ENCODE results near the gene SPINDOC.
"Not testable (repeated sequence)": the region's sequence is repeated elsewhere in the genome, so short reads cannot be mapped to it uniquely, and the experiment has no call there.

SPINDOC gene

GRCh38 chr11:63791495-63792167 is 21.6 kb upstream of the SPINDOC start:
- no peak for DNase-seq (ENCODE audit: low read depth)

DNA sequence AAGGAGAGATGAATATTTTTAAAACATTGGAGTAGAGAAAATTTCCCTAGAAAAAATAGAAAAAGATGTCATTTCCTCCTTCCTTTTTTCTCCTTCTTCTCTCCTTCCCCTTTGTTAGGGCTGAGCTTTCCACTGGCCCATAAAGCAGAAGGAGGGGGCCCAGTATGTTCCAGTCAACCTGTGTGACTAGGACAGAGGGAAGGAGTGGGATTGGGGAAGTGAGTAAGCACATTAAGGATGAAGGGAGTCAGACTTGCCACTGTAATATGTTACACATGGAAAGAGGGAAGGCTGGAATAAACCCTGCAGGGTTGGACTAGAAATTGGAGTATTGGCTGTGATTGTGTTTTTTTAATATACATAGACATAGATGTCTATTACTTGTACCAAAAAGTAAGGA is 20.1 kb upstream of the SPINDOC start:
- DNase-seq (ENCODE audit: low read depth) = no peak

GRCh38 chr11:63795066-63795465 is 18.2 kb upstream of the SPINDOC start:
- no peak for DNase-seq (ENCODE audit: low read depth)

- no peak for DNase-seq (ENCODE audit: low read depth)
Observed at GRCh38 chr11:63800921-63801320, 12.3 kb upstream of the SPINDOC start.

- DNase-seq (ENCODE audit: low read depth) = no peak
Observed at GRCh38 chr11:63802637-63803414, 10.4 kb upstream of the SPINDOC start.

DNA sequence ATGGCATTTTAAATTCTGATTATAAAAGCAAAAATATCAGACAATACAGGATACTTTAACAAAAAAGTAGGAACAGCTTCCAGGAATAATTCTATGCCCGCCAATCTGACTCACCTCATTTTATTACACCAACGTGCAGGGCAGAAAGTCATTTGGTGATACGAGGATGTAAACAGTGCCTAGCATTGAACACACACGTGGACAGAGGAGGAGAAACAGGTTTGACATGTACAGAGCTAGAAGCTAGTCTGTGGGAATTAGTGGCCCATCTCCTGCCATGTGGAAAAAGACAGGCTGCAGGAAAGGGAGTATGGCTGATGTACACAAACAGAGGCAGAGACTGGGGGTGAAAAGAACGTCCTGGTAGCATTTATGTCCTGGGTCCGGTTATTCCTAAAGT is 9.0 kb upstream of the SPINDOC start:
- DNase-seq (ENCODE audit: low read depth) = no peak

DNA sequence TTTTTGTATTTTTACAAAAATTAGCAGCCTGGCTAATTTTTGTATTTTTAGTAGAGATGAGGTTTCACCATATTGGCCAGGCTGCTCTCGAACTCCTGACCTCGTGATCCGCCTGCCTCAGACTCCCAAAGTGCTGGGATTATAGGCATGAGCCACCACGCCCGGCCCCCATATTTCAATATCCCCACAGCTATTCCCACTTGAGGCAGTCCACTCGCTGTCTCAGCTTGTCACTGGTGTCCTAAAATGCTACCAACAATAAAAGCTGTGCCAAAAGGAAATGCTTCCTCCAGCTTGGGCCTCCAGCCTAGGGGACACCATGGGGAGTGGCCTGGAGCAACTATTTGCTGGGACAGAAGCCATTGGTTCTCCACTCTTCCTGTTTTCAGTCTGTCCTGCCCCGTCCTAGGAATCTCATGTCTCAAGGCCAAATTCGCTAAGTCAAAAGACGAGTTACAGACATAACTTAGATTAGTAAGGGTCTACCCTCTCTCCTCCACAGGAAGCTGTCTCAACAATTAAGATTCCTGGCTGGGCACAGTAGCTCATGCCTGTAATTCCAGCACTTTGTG is 7.3 kb upstream of the SPINDOC start:
- DNase-seq (ENCODE audit: low read depth) = no peak

DNA sequence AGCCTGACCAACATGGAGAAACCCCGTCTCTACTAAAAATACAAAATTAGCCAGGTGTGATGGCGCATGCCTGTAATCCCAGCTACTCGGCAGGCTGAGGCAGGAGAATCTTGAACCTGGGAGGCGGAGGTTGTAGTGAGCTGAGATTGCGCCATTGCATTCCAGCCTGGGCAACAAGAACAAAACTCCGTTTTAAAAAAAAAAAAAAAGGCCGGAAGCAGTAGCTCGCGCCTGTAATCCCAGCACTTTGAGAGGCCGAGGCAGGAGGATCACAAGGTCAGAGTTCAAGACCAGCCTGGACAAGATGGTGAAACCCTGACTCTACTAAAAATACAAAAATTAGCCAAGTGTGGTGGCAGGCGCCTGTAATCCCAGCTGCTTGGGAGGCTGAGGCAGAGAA is 2.9 kb upstream of the SPINDOC start:
- not testable (repeated sequence) for DNase-seq (ENCODE audit: low read depth)

GRCh38 chr11:63811522-63811921 is 1.7 kb upstream of the SPINDOC start:
- no peak for DNase-seq (ENCODE audit: low read depth)

- DNase-seq (ENCODE audit: low read depth) = no peak
Observed at GRCh38 chr11:63813563-63814382, 517 bp downstream of the SPINDOC start.

DNA sequence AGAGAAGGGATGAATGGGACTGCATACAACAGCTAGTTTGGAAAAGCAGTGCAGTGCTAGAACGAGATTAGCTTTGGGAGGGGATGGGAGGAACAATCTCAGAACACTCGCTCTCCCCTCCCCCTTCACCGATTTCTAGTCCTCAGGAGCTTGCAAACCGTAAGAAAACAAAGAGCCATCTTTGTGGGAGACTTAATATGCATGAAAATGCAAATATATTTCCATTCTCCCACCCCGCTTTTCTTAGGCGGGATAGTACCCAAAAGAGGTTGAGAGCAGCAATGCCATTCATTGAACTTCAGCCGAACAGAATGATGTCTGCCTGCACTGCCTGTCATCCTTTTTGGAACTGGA is 1.1 kb downstream of the SPINDOC start:
- no peak for DNase-seq (ENCODE audit: low read depth)

GRCh38 chr11:63816166-63816565 is 2.9 kb downstream of the SPINDOC start:
- no peak for DNase-seq (ENCODE audit: low read depth)

- no peak for DNase-seq (ENCODE audit: low read depth)
Observed at GRCh38 chr11:63816732-63817131, 3.5 kb downstream of the SPINDOC start.

GRCh38 chr11:63817758-63818498 is 4.7 kb downstream of the SPINDOC start:
- DNase-seq (ENCODE audit: low read depth) = no peak

DNA sequence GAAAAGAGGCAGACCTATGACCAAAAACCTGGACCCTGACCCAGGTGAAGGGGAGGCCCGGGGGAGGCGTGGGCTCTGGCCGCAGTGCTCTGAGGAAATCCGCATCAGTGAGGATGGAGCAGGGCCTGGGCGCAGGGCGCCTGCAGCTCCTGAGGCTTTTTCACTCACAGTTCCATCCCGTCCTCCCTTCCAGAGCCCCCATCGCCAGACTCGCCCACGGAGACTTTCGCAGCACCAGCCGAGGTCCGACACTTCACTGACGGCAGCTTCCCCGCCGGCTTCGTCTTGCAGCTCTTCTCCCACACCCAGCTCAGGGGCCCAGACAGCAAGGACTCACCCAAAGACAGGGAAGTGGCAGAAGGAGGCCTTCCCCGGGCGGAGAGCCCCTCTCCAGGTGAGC is 5.4 kb downstream of the SPINDOC start:
- DNase-seq (ENCODE audit: low read depth) = no peak

- DNase-seq (ENCODE audit: low read depth) = no peak
Observed at GRCh38 chr11:63821411-63821810, 8.2 kb downstream of the SPINDOC start.

GRCh38 chr11:63826471-63827190 is 13.4 kb downstream of the SPINDOC start:
- DNase-seq (ENCODE audit: low read depth) = no peak

DNA sequence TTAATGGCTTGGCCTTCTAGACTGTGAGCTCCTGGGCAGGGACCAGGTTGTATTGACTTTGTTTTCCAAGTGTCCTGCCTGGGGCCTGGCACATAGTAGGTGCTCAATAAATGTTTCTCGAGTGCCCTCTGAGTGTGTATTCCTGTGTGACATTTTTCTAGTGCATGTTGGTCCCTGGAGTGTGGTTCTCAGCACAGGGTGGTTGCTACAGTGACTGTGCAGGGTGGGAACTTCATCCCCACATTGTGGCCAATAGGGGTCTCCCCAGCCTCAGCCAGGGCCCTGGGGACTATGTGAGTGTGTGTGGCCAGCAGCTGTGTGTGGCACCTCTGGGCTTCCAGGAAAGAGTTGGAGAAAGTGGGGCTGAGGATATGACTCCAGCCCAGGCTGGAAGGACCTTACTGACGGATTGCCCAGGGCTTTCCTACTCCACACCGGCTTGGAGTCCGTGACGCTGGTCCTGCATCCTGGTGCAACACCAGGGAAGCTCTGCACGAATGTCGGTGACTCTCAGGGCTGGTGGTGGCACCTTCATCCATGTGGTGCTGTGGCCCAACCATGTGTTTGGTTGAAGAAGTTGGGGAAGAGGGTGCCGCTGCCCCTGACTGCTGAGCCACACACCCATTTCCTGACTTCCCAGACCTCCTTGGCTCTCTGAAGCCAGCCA is 16.7 kb downstream of the SPINDOC start:
- no peak for DNase-seq (ENCODE audit: low read depth)

DNA sequence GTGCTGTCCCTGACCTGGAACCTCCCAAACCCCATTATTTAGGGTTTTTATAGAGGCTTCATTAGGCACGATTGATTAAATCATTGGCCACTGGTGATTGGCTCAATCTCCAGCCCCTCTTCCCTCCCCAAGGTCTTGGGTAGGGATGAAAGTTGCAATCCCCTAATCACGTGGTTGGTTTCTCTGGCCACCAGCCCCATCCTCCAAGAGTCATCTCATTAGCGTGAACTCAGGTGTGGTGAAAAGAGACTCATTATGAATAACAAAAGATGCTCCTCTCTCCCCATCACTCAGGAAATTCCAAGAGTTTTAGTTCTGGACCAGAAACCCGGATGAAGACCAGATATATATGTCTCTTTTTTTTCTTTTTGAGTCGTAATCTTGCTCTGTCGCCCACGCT is 18.1 kb downstream of the SPINDOC start:
- no peak for DNase-seq (ENCODE audit: low read depth)

- no peak for DNase-seq (ENCODE audit: low read depth)
Observed at GRCh38 chr11:63832336-63832735, 19.1 kb downstream of the SPINDOC start.

GRCh38 chr11:63833048-63833447 is 19.8 kb downstream of the SPINDOC start:
- DNase-seq (ENCODE audit: low read depth) = no peak
